NCI-H2107 treated with DMSO at 0.1 percent for 48 hours (cell line): Measurements from ENCODE around the gene VASP.
A peak's percentile ranks its signal among the peaks of the same experiment; 100 is the strongest.

Experiments used
- DNase-seq: peaks from one replicate; lab custom pipeline; 2025; ENCODE audit not compliant: unreplicated experiment; lab: John Stamatoyannopoulos, UW

VASP gene

DNA sequence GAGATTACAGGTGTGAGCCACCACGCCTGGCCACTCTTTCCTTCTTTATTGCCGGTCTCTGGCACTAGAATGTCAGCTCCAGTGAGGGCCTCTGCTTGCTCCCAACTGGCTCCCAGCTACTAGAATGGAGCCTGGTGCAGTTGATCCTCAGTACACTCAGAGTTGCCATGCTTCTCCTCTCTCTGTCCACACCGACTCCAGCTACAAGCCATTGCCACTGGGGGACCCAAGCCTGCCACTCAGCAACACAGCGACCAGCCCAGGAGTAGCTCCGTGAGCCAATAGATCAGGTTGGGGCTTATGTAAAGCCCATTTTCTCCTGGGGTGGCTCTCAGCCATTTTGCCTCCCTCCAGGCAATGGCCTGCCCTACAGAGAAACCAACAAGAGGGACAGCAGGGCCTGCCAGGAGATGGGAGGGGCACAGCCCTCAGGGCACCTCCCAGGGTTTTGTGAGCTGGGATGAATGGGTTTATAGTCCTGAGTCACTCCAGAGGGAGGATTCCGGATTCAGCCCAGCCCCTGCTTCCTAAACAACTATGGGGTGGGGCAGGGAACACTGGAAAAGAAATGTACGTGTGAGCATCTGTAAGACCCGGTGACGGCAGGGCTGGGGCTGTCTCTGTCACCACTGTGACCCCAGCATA lies 40.8 kb downstream of the VASP start:
- no peak for DNase-seq

DNA sequence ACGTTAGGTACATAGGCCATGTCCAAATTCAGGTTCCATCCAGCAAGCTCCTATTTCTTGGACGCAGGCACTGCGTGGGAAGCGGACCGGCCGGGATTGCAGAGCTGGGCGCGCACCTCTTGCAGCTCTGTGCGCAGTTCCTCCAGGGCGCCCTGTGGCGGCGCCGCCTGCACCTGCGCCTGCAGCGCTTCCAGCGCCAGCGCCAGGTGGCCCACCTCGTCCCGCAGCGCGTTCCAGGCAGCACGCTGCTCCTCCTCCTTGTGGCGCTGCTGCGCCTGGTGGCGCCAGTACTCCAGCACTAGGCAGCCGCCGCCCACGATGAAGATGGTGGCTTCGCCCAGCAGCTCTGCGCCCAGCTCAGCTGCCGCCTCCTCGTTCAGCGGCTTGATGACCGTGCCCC lies 46.2 kb downstream of the VASP start:
- DNase-seq, result peak; percentile 64

- no peak for DNase-seq
Measured at GRCh38 chr19:45554481-45554880, 47.2 kb downstream of the VASP start.

DNA sequence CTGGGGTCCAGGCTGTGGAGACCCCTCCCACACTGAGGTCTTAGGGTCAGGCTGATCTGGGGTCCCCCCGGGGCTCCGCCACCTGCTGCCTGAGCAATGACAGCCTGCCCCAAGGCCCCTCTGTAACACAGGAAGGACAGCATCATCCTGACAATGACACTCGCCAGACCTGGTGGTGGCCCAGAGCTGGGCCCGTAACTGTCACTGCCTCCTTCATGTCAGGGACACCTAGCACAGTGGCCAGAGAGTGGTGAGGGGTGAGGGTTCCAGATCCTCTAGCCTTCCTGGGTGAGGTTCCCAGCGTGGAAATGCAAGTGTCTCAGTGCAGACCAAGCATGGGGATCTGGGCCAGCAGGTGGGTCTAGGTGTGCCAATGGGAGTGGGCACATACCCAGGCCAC lies 49.6 kb downstream of the VASP start:
- DNase-seq, result no peak

GRCh38 chr19:45558399-45558878 lies 51.2 kb downstream of the VASP start:
- no peak for DNase-seq

- DNase-seq, result no peak
Measured at GRCh38 chr19:45560038-45560437, 52.8 kb downstream of the VASP start.

DNA sequence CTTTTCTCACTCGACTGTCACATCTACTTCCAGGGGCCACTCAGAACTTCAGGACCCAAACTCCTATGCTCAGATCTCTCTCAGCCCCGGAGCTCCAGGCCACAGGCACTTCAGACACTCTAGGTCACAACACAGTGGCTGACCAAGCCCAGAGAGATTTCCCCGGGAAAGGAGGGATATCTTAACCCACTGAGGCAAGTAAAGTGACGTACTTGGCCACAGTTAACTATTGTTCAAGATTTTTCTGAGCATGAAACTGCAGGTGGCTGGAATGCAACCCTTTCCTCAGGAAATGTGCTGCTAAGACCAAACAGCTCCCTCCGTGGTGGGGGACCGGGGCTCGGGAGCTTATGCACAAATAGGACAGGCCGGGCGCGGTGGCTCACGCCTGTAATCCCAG lies 53.4 kb downstream of the VASP start:
- no peak for DNase-seq

DNA sequence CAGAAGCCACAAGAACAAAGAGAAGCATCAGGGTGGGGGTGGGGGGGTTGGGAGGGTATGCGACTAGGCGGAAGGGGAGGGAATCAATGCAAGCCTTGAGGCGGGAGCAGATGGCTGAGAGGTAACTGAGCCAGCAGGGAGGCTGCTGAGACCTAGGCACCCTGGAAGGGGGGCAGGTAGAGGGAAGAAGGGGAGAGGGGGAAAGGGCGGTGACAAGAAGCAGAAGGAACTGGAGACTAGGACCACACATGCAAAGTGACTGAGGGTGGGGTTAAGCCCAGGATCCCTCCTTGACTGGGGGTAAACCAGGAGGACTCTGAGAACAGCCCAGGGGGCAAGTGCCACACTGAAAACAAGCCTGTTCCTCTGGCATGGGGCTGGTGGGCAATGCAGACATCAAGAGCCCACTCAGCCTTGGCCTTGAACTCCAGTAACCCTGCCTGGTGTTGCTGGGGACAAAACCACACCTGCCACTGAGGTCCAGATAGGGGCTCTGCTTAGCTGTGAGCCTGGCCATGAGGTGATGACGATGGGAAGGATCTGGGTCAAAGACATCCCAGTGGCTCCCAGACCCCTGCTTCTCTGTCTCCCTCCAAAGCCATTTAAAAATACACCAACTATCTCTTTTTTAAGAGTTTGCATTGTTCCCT lies 57.0 kb downstream of the VASP start:
- DNase-seq, result no peak

GRCh38 chr19:45567609-45568008 lies 60.3 kb downstream of the VASP start:
- DNase-seq, result no peak

DNA sequence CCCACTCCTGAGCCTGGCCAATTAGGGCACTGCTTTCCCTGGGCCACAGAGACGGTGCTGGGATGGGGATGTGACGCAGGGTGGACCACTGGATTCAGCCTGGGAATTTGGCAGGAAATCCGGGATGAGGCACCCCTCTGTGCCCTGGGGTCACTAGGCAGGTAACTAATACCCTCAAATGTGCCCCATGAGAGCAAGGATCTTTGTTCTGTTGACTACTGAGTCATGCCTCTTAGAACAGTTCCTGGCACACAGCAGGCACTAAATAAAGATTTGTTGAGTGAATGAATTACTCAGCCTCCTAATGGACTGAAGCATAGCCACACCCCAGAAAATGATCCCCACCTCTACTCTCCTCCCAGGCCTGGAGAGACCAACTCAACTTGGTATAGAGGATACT lies 61.5 kb downstream of the VASP start:
- DNase-seq, result no peak

- DNase-seq, result no peak
Measured at GRCh38 chr19:45569619-45570421, 62.5 kb downstream of the VASP start.

GRCh38 chr19:45571457-45572220 lies 64.4 kb downstream of the VASP start:
- no peak for DNase-seq

DNA sequence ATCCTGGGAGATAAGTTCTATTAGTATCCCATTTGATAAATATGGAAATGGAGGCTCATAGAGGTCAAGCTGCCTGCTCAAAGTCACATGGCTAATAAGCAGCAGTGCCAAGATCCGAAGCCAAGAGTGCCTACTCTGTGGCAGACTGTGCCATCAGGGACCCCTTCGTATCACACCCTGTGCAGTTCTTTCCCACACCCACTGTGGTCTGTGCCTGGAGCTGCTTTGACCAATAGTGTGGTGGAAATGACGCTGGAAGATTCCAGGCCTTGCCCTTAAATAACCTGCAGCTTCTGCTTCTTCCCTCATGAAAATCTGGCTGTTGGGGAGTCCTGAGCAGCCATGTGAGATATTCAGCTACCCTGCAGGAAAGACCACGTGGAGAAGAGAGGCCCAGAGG lies 67.2 kb downstream of the VASP start:
- no peak for DNase-seq

DNA sequence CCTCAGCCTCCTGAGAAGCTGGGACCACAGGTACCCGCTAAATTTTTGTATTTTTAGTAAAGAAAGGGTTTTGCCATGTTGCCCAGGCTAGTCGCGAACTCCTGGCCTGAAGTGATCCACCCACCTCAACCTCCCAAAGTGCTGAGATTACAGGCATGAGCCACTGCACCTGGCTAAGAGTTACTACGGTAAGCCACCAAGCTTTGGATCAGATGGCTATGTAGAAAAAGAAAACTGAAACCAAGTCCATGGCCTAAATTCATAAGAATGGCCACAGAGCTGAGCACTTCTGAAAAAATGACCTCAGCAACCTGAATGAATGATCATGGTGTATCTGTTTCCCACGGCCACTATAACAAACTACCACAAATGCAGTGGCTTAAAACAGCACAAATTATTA lies 67.9 kb downstream of the VASP start:
- DNase-seq, result no peak
